HepG2 (cell line): ENCODE measurements around the gene SLC25A17. TPM values are rescaled to one million over a fixed set of nuclear protein-coding genes. Genes with fewer than 3 reads are reported as not detected.

ENCODE experiments used
- ATAC-seq: fragments of 200-7000 bp; cut with Tn5 transposase; 3 replicates; pipeline ENCODE4 v1.9.1; 2020; ENCODE audit warnings: mild to moderate bottlenecking, moderate library complexity
- BruUV-seq: library from RNA; stranded (reverse); fragments of 400-500 nt; replicated peaks from 2 replicates; lab custom pipeline; 2021; lab: Mats Ljungman, UMichigan
- CTCF ChIA-PET: fragments of 300-600 bp; formaldehyde crosslinking; extraction: SDS; loops from one replicate; lab custom pipeline; 2021; ENCODE audit warnings: low total read pairs, inconsistent platforms, low intra/inter-chr PET ratio; lab: Yijun Ruan, JAX
- POLR2A ChIA-PET: fragments of 350-600 bp; sonication (Branson Sonifier 250); formaldehyde crosslinking; loops from one replicate; lab custom pipeline; 2020; ENCODE audit warnings: antibody characterized with exemption, inconsistent platforms; lab: Yijun Ruan, JAX
- DNase-seq: peaks from one replicate; pipeline ENCODE4 v3.0.0-alpha.2; 2015; ENCODE audit warnings: low spot score
- FAIRE-seq: peaks from 3 replicates; lab custom pipeline; 2011; peaks lifted over from hg19 to GRCh38; lab: Jason Lieb, UNC
- H2AFZ ChIP-seq: one replicate; pipeline ENCODE4 v1.6.1; 2011; ENCODE audit warnings: low read length, inconsistent platforms
- H3K27ac ChIP-seq: fragments of 300-600 bp; 3 replicates; pipeline ENCODE4 v1.8.0; 2011; ENCODE audit warnings: mixed run types, mild to moderate bottlenecking, mixed read lengths, low read length, inconsistent platforms; ENCODE audit not compliant: insufficient read depth; ENCODE audit errors: extremely low read length
- H3K27me3 ChIP-seq, 2 experiments: fragments of 200-600 bp in 1 of 2; 2 replicates in 1 of 2; 3 replicates in 1 of 2; pipeline versions ENCODE4 v1.6.0 to v1.8.0; 2011; ENCODE audit warnings: low read length in 2 of 2, mild to moderate bottlenecking in 2 of 2, moderate library complexity in 2 of 2, inconsistent platforms in 1 of 2; ENCODE audit not compliant: insufficient read depth in 2 of 2, control insufficient read depth in 1 of 2
- H3K36me3 ChIP-seq, 2 experiments: fragments of 200-600 bp in 1 of 2; replicated peaks in 1 of 2; 2 replicates in 1 of 2; 3 replicates in 1 of 2; pipeline versions ENCODE4 v1.5.1 to v1.8.0; 2011; ENCODE audit warnings: low read length in 2 of 2, inconsistent platforms in 1 of 2; ENCODE audit not compliant: insufficient read depth in 2 of 2, control insufficient read depth in 1 of 2
- H3K4me1 ChIP-seq: 2 replicates; pipeline ENCODE4 v1.5.1; 2012; ENCODE audit warnings: low read length, inconsistent platforms; ENCODE audit not compliant: insufficient read depth
- H3K4me2 ChIP-seq: 2 replicates; pipeline ENCODE4 v1.6.0; 2011; ENCODE audit warnings: low read depth, low read length, inconsistent platforms
- H3K4me3 ChIP-seq, 3 experiments: fragments of 200-600 bp in 1 of 3; sonication (generic), shearing (Covaris generic) in 1 of 3; replicated peaks in 1 of 3; 2 replicates each; pipeline ENCODE4 v1.5.1; 2011 to 2016; ENCODE audit warnings: low read length in 3 of 3, inconsistent platforms in 2 of 3, low read depth in 2 of 3, mild to moderate bottlenecking in 2 of 3, control low read depth in 1 of 3, mixed read lengths in 1 of 3; ENCODE audit not compliant: insufficient read depth in 1 of 3
- H3K79me2 ChIP-seq: one replicate; pipeline ENCODE4 v1.6.1; 2011; ENCODE audit warnings: low read length, inconsistent platforms; ENCODE audit not compliant: insufficient read depth
- H3K9ac ChIP-seq: 2 replicates; pipeline ENCODE4 v1.6.0; 2011; ENCODE audit warnings: mild to moderate bottlenecking, low read depth, low read length, inconsistent platforms; ENCODE audit not compliant: insufficient read depth
- H3K9me3 ChIP-seq: 2 replicates; pipeline ENCODE4 v1.5.1; 2012; ENCODE audit warnings: mild to moderate bottlenecking, low read length
- H4K20me1 ChIP-seq: 2 replicates; pipeline ENCODE4 v1.6.0; 2011; ENCODE audit warnings: inconsistent platforms, mild to moderate bottlenecking, low read length, moderate library complexity; ENCODE audit not compliant: insufficient read depth
- BHLHE40 ChIP-seq: IDR thresholded peaks from 2 replicates; pipeline ENCODE4 v1.6.1; 2011; ENCODE audit warnings: low read length, improper control_type of control experiment
- THAP11 ChIP-seq: IDR thresholded peaks from 2 replicates; pipeline ENCODE4 v1.6.1; 2016; ENCODE audit warnings: missing biosample characterization, missing genetic modification reagents
- ZNF550 ChIP-seq: sonication (generic); formaldehyde crosslinking; IDR thresholded peaks from 2 replicates; pipeline ENCODE4 v1.4.0; 2020; ENCODE audit warnings: mild to moderate bottlenecking, missing genetic modification reagents, borderline replicate concordance
- ZSCAN9 ChIP-seq: IDR thresholded peaks from 2 replicates; pipeline ENCODE4 v1.6.1; 2016; ENCODE audit warnings: borderline replicate concordance
- WGBS: methylation state at CpG from one replicate; pipeline ENCODE4 v1.1.6; 2017; ENCODE audit warnings: low lambda C conversion rate; 5-methylcytosine and 5-hydroxymethylcytosine counted together
- in situ Hi-C: cut with HindIII; loops from 2 replicates; pipeline ENCODE4 v1.10.0; 2017; ENCODE audit warnings: low pct_unique_long_range_greater_than_20kb; ENCODE audit not compliant: extremely low pct_ligation_motif_present
- intact Hi-C: fragments of 100-400 bp; cut with micrococcal nuclease; formaldehyde crosslinking; loops from one replicate; pipeline ENCODE4 v1.10.0; 2022; ENCODE audit not compliant: unreplicated experiment
- polyA plus RNA-seq, 8 experiments: library from polyadenylated mRNA; depleted of rRNA in 3 of 8; stranded (reverse) in 7 of 8; unstranded in 1 of 8; fragments of >200 nt; fragmentation: Illumina TruSeq in 4 of 8; extraction: Trizol in 4 of 8; gene quantifications; 2 replicates each; pipeline versions ENCODE4 v1.2.1 to v1.2.3, GENCODE V29; 2011 to 2016; ENCODE audit warnings: low read depth in 4 of 8, missing spikeins in 1 of 8, mixed read lengths in 1 of 8; ENCODE audit not compliant: insufficient read depth in 1 of 8
- total RNA-seq, 5 experiments: library from RNA; depleted of rRNA; stranded (reverse); fragments of >200 nt; fragmentation: Illumina TruSeq; extraction: Trizol; gene quantifications; 2 replicates each; pipeline ENCODE4 v1.2.3, GENCODE V29; 2016; ENCODE audit warnings: low read depth in 1 of 5
- TF ChIP-seq, protein P1 (sequence below): sonication (generic); formaldehyde crosslinking; IDR thresholded peaks from 2 replicates; pipeline ENCODE4 v1.5.0; 2020; ENCODE audit warnings: missing genetic modification reagents
- TF ChIP-seq, protein P2 (sequence below): sonication (generic); formaldehyde crosslinking; IDR thresholded peaks from 2 replicates; pipeline ENCODE4 v1.8.0; 2022; ENCODE audit warnings: missing genetic modification reagents, low read depth, mild to moderate bottlenecking, borderline replicate concordance
- TF ChIP-seq, protein P3 (sequence below): sonication (generic); formaldehyde crosslinking; IDR thresholded peaks from 2 replicates; pipeline ENCODE4 v1.5.0; 2020; ENCODE audit warnings: missing genetic modification reagents, mild to moderate bottlenecking, borderline replicate concordance
- TF ChIP-seq, protein P4 (sequence below): sonication (generic); formaldehyde crosslinking; IDR thresholded peaks from 2 replicates; pipeline ENCODE4 v1.4.0; 2020; ENCODE audit warnings: mild to moderate bottlenecking, missing genetic modification reagents

Gene SLC25A17
- total and polyA plus RNA-seq, 2 of the 13 experiments (the other 11 are each of a cell fraction or from before 2014, with no cell fraction given): 15.7 to 27.9 TPM

GRCh38 chr22:40764763-40765441, 54.2 kb downstream of the SLC25A17 start:
- POLR2A ChIA-PET: no interaction called here
- Histone ChIP-seq H3K79me2 (no peaks in the 10 kb centered on the region), H3K27me3 (no peaks in the 10 kb centered on the region), H3K4me2 (no peak overlapping the region), H3K4me1 (no peaks in the 10 kb centered on the region), H3K9ac (no peak overlapping the region), H3K27ac (no peak overlapping the region), H4K20me1 (no peaks in the 10 kb centered on the region), H2AFZ (no peak overlapping the region), H3K36me3 (peaks cover 0 to 7% of the 10 kb centered on the region in 2 experiments; a peak in 2 of 5 replicates), H3K4me3 (no peak overlapping the region), H3K9me3 (no peaks in the 10 kb centered on the region)
- ATAC-seq (no peak), FAIRE-seq (no peak), DNase-seq (no peak)
- 91% methylated on average over 6 of the region's 6 CpGs for WGBS
- BruUV-seq: no TSS peak
- intact Hi-C loops: no loop called here
- in situ Hi-C loops: no loop called here
- CTCF ChIA-PET: no interaction called here
- TF ChIP-seq ZSCAN9 (CRISPR knock-in tag) (no peak), ZNF550 (CRISPR knock-in tag) (no peak), THAP11 (CRISPR knock-in tag) (no peak), BHLHE40 (no peak)
- TF ChIP-seq, protein P1, sequence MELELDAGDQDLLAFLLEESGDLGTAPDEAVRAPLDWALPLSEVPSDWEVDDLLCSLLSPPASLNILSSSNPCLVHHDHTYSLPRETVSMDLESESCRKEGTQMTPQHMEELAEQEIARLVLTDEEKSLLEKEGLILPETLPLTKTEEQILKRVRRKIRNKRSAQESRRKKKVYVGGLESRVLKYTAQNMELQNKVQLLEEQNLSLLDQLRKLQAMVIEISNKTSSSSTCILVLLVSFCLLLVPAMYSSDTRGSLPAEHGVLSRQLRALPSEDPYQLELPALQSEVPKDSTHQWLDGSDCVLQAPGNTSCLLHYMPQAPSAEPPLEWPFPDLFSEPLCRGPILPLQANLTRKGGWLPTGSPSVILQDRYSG (CRISPR knock-in tag): no peak
- TF ChIP-seq, protein P2, sequence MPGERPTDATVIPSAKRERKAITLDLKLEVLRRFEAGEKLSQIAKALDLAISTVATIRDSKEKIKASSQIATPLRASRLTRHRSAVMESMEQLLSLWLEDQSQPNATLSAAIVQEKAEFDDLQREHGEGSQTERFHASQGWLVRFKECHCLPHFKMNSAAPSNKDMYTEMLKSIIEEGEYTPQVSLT (CRISPR knock-in tag): no peak
- TF ChIP-seq, protein P3, sequence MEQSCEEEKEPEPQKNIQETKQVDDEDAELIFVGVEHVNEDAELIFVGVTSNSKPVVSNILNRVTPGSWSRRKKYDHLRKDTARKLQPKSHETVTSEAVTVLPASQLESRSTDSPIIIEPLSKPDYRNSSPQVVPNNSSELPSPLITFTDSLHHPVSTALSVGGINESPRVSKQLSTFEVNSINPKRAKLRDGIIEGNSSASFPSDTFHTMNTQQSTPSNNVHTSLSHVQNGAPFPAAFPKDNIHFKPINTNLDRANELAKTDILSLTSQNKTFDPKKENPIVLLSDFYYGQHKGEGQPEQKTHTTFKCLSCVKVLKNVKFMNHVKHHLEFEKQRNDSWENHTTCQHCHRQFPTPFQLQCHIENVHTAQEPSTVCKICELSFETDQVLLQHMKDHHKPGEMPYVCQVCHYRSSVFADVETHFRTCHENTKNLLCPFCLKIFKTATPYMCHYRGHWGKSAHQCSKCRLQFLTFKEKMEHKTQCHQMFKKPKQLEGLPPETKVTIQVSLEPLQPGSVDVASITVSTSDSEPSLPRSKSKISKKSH (CRISPR knock-in tag): no peak
- TF ChIP-seq, protein P4, sequence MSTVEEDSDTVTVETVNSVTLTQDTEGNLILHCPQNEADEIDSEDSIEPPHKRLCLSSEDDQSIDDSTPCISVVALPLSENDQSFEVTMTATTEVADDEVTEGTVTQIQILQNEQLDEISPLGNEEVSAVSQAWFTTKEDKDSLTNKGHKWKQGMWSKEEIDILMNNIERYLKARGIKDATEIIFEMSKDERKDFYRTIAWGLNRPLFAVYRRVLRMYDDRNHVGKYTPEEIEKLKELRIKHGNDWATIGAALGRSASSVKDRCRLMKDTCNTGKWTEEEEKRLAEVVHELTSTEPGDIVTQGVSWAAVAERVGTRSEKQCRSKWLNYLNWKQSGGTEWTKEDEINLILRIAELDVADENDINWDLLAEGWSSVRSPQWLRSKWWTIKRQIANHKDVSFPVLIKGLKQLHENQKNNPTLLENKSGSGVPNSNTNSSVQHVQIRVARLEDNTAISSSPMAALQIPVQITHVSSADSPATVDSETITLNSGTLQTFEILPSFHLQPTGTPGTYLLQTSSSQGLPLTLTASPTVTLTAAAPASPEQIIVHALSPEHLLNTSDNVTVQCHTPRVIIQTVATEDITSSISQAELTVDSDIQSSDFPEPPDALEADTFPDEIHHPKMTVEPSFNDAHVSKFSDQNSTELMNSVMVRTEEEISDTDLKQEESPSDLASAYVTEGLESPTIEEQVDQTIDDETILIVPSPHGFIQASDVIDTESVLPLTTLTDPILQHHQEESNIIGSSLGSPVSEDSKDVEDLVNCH (CRISPR knock-in tag): no peak
